Measurements from ENCODE around the gene SYTL3. TPM values are rescaled to one million over a fixed set of nuclear protein-coding genes. Genes with fewer than 3 reads are reported as not detected.

SYTL3 gene
- total RNA-seq, 2 donors from 2014 or later: 0.58 to 0.79 TPM

DNA sequence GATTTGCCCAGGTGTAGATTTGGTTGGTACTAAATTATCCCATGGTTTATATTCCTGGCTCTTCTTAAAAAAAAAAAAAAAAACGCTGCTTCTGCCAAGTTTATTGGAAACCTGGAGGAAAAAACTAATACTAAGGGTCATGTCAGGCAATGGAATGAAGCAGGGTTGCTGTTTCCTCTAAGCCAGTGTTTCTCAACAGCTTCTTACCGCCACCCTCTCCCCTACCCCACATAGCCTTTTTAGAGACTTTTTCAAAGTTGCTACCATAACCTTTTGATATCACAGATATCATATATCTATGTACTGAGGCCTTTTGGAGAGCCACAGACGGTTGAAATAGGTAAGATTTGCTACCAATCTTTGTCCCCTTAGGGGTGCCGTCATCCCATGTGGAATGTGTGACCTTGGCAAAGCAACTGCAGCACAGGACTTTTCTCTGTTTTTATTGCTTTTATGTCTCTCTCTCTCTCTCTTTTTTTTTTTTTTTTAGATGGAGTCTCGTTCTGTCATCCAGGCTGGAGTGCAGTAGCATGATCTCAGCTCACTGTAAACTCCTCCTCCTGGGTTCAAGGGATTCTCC lies 35.0 kb downstream of the SYTL3 start:
- Mint-ChIP-seq H3K36me3 (ENCODE audit: low read depth) (no peaks in the 10 kb centered on the region), H3K9me3 (no peaks in the 10 kb centered on the region), H3K27ac (no peak overlapping the region), H3K4me1 (peaks cover 11% of the 10 kb centered on the region), H3K4me3 (no peak overlapping the region), H3K27me3 (ENCODE audit: insufficient read depth) (peaks cover 11% of the 10 kb centered on the region)
- Histone ChIP-seq H3K9me3 (ENCODE audit: control insufficient read depth, low read length) (no peaks in the 10 kb centered on the region), H3K4me1 (ENCODE audit: control insufficient read depth, insufficient read depth, low read length) (peaks cover 6% of the 10 kb centered on the region), H3K9ac (ENCODE audit: extremely low read depth, low read length, poor library complexity, severe bottlenecking) (no peak overlapping the region), H3K4me3 (ENCODE audit: low read length) (no peak overlapping the region), H3K36me3 (ENCODE audit: control insufficient read depth, insufficient read depth, low read length) (no peaks in the 10 kb centered on the region), H3K27ac (ENCODE audit: low read depth, low read length) (no peak overlapping the region), H3K27me3 (ENCODE audit: control insufficient read depth, insufficient read depth, low read length, poor library complexity, severe bottlenecking) (peaks cover 26% of the 10 kb centered on the region)
- 78 to 88% methylated on average over 1 to 5 of the region's 5 CpGs for WGBS, 2 experiments (ENCODE audit: insufficient coverage in 1 of 2, insufficient read length in 1 of 2)
- TF ChIP-seq, protein P1, sequence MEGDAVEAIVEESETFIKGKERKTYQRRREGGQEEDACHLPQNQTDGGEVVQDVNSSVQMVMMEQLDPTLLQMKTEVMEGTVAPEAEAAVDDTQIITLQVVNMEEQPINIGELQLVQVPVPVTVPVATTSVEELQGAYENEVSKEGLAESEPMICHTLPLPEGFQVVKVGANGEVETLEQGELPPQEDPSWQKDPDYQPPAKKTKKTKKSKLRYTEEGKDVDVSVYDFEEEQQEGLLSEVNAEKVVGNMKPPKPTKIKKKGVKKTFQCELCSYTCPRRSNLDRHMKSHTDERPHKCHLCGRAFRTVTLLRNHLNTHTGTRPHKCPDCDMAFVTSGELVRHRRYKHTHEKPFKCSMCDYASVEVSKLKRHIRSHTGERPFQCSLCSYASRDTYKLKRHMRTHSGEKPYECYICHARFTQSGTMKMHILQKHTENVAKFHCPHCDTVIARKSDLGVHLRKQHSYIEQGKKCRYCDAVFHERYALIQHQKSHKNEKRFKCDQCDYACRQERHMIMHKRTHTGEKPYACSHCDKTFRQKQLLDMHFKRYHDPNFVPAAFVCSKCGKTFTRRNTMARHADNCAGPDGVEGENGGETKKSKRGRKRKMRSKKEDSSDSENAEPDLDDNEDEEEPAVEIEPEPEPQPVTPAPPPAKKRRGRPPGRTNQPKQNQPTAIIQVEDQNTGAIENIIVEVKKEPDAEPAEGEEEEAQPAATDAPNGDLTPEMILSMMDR (conservative IDR thresholded peaks at IDR 0.05): no peak
- DNase-seq: no peak

DNA sequence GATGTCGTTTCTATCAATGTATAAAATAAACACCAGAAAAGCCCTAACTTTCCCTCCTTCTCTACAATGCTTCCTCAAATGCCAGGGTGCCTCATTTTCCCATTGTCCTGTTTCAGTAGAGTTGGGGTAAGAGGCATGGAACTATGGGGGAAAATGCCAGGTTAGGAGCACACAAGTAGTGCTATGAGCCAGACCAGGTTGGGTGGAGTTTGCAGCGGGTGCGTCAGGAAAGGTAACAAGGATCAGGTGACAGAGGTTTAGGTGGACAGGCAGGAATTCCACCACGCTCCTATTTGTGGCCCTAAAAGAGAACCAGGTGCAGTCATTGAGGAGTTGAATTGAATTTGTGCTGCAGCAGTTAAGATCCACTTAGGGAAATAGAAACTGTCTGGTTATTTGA lies 36.5 kb downstream of the SYTL3 start:
- Histone ChIP-seq H3K9me3 (ENCODE audit: control insufficient read depth, low read length) (no peaks in the 10 kb centered on the region), H3K36me3 (ENCODE audit: control insufficient read depth, insufficient read depth, low read length) (no peaks in the 10 kb centered on the region), H3K4me3 (ENCODE audit: low read length) (no peak overlapping the region), H3K4me1 (ENCODE audit: control insufficient read depth, insufficient read depth, low read length) (peaks cover 6% of the 10 kb centered on the region), H3K27me3 (ENCODE audit: control insufficient read depth, insufficient read depth, low read length, poor library complexity, severe bottlenecking) (peaks cover 26% of the 10 kb centered on the region), H3K9ac (ENCODE audit: extremely low read depth, low read length, poor library complexity, severe bottlenecking) (no peak overlapping the region), H3K27ac (ENCODE audit: low read depth, low read length) (no peak overlapping the region)
- DNase-seq: no peak
- no peak overlapping the region for H3K4me3 Mint-ChIP-seq
- no peak overlapping the region for H3K27ac Mint-ChIP-seq
- peaks cover 11% of the 10 kb centered on the region for H3K4me1 Mint-ChIP-seq
- H3K9me3 Mint-ChIP-seq: no peaks in the 10 kb centered on the region
- WGBS, 2 experiments (ENCODE audit: insufficient coverage in 1 of 2, insufficient read length in 1 of 2): 87 to 90% methylated on average over 3 to 4 of the region's 4 CpGs
- TF ChIP-seq, protein P1 (conservative IDR thresholded peaks at IDR 0.05): no peak
- no peaks in the 10 kb centered on the region for H3K36me3 Mint-ChIP-seq (ENCODE audit: low read depth)
- peaks cover 11% of the 10 kb centered on the region for H3K27me3 Mint-ChIP-seq (ENCODE audit: insufficient read depth)

DNA sequence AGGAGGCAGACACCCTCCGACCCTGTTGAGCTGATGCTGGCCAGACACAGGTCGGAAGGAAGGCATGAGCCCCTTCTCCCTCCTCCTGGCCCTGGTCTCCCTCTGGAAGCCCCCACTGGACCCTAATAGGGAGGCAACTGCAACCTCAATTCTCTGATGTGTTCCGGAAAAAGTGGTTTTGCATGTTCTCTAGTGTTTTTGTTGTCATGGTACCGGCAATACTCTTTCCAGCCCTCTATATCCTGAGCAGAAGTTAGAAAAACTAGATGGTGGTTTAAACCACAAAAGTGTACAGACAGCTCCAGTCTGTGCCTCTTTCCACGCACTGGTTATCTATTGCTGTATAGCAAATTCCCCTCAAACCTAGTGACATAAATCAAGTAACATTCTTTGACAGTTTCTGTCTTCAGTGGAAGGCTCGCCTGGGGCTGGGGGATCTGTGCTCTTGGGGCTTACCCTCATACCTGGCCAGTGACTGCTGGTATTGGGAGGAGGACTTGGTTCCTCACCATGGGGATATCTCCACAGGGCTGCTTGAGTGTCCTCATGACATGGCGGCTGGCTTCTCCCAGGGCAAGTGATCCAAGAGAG lies 37.0 kb downstream of the SYTL3 start:
- no peak overlapping the region for H3K4me3 Mint-ChIP-seq
- peaks cover 6% of the 10 kb centered on the region for H3K4me1 ChIP-seq (ENCODE audit: control insufficient read depth, insufficient read depth, low read length)
- no peaks in the 10 kb centered on the region for H3K9me3 ChIP-seq (ENCODE audit: control insufficient read depth, low read length)
- no peak for DNase-seq
- 94 to 95% methylated on average over 3 to 7 of the region's 7 CpGs for WGBS, 2 experiments (ENCODE audit: insufficient coverage in 1 of 2, insufficient read length in 1 of 2)
- H3K27me3 Mint-ChIP-seq (ENCODE audit: insufficient read depth): peaks cover 11% of the 10 kb centered on the region
- H3K36me3 ChIP-seq (ENCODE audit: control insufficient read depth, insufficient read depth, low read length): no peaks in the 10 kb centered on the region
- H3K27ac Mint-ChIP-seq: no peak overlapping the region
- no peak overlapping the region for H3K4me3 ChIP-seq (ENCODE audit: low read length)
- H3K4me1 Mint-ChIP-seq: peaks cover 11% of the 10 kb centered on the region
- H3K27ac ChIP-seq (ENCODE audit: low read depth, low read length): no peak overlapping the region
- peaks cover 26% of the 10 kb centered on the region for H3K27me3 ChIP-seq (ENCODE audit: control insufficient read depth, insufficient read depth, low read length, poor library complexity, severe bottlenecking)
- H3K9me3 Mint-ChIP-seq: no peaks in the 10 kb centered on the region
- H3K9ac ChIP-seq (ENCODE audit: extremely low read depth, low read length, poor library complexity, severe bottlenecking): no peak overlapping the region
- no peaks in the 10 kb centered on the region for H3K36me3 Mint-ChIP-seq (ENCODE audit: low read depth)
- TF ChIP-seq, protein P1 (conservative IDR thresholded peaks at IDR 0.05): no peak

Measured in endodermal cell (in vitro differentiated cells).